Duodenal mucosa (tissue), 2 donors: Measurements from ENCODE around the gene TMEM218.

Source experiments
- H3K27ac ChIP-seq: one replicate; pipeline ENCODE4 v1.7.0; 2013; ENCODE audit warnings: low read depth, low read length
- H3K27me3 ChIP-seq, 2 donors: one replicate each; pipeline ENCODE4 v1.7.0; 2013; ENCODE audit warnings: low read length in 2 of 2, control low read depth in 1 of 2; ENCODE audit not compliant: insufficient read depth in 2 of 2, control insufficient read depth in 1 of 2
- H3K36me3 ChIP-seq, 2 donors: one replicate each; pipeline ENCODE4 v1.7.0; 2013; ENCODE audit warnings: low read length in 2 of 2, control low read depth in 1 of 2; ENCODE audit not compliant: insufficient read depth in 2 of 2, control insufficient read depth in 1 of 2
- H3K4me1 ChIP-seq, 2 donors: one replicate each; pipeline ENCODE4 v1.7.0; 2013; ENCODE audit warnings: low read length in 2 of 2, control low read depth in 1 of 2; ENCODE audit not compliant: insufficient read depth in 2 of 2, control insufficient read depth in 1 of 2
- H3K4me3 ChIP-seq, 2 donors: one replicate each; pipeline ENCODE4 v1.7.0; 2013; ENCODE audit warnings: low read length in 2 of 2, low read depth in 1 of 2
- H3K9ac ChIP-seq, 2 donors: one replicate each; pipeline ENCODE4 v1.7.0; 2013; ENCODE audit warnings: low read length in 2 of 2, low read depth in 1 of 2
- H3K9me3 ChIP-seq, 2 donors: one replicate each; pipeline ENCODE4 v1.7.0; 2013; ENCODE audit warnings: low read length in 2 of 2, control low read depth in 1 of 2; ENCODE audit not compliant: control insufficient read depth in 1 of 2

TMEM218 gene

DNA sequence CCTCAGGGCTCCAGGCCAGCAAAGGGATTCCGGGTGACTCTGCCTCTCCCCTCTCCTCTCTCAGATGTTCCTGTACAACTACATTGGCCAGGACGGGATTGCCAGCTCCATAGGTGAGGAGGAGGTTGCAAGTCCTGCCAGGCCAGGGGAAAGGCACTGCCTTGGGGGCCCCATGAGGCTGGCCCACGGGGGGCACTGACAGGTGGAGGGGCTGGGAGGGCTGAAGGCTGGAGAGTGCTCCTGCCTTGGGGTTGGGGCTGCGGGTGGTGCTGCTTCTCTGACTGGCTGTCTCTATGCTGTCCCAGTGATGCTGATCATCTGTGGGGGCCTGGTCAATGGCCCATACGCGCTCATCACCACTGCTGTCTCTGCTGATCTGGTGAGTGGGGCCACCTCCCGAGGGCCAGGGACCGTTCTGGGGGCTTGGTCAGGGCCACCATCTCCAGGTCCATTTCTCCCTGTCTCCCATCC, 26.6 kb downstream of the TMEM218 start:
- H3K4me3 ChIP-seq, result no peak overlapping the region
- no peak overlapping the region for H3K9ac ChIP-seq
- H3K36me3 ChIP-seq, result peaks cover 0 to 8% of the 10 kb centered on the region in 2 donors
- no peak overlapping the region for H3K27ac ChIP-seq
- H3K27me3 ChIP-seq, result no peaks in the 10 kb centered on the region
- no peaks in the 10 kb centered on the region for H3K9me3 ChIP-seq
- H3K4me1 ChIP-seq, result no peaks in the 10 kb centered on the region

DNA sequence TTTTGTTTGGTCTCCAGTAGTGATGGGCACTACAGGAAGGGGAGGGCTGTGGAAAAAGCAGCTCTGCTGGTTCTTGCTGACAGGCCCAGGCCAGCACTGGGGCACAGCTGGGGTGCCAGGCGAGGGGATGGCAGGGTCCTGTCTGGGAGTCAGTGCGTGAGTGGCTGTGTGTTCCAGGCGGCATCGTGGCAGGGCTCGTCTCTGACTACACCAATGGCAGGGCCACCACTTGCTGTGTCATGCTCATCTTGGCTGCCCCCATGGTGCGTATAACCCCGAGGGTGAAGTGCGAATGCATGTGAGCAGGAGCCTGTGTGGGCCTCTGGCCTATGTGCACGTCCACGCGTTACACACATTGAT, 27.4 kb downstream of the TMEM218 start:
- no peaks in the 10 kb centered on the region for H3K9me3 ChIP-seq
- no peak overlapping the region for H3K4me3 ChIP-seq
- H3K27me3 ChIP-seq, result no peaks in the 10 kb centered on the region

DNA sequence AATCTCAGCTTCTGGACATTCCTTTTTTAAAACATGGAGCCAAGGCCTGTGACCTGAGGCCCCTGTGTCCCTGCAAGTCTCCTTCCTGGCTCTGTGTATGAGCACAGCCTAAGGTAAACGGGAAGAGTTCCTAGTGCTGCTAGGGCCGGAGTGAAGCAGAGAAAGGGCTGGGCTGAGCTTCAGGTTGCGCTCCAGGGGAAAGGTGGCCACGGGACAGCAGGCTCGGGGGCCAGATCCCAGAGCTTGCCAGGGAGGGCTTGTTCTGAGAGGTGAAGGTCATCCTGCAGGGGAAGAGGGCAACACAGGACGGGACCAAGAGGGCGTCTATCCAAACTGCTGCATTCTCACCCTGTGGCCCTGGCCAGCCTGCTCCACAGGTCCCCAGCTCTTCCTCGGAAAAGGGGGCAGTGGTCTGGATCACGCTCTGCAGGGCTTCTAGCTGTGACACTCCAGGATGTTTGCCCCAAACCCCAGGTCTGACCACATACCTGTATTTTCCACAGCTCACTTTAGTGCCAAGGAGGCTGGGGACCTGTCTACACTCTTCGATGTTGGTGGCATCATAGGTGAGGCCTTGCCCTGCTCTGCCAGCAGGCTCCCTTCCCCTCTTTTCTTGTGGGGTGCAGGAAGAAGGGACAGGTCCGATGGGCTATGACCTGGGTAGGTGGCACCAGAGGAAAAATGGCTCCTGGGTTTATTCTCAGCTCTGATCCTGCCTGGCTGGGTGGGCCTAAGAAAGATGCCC, 27.9 kb downstream of the TMEM218 start:
- Histone ChIP-seq H3K4me3 (no peak overlapping the region), H3K4me1 (no peaks in the 10 kb centered on the region), H3K9me3 (no peaks in the 10 kb centered on the region), H3K27ac (no peak overlapping the region), H3K27me3 (no peaks in the 10 kb centered on the region), H3K9ac (no peak overlapping the region), H3K36me3 (peaks cover 0 to 8% of the 10 kb centered on the region in 2 donors)

More for the DNA sequence above, 27.4 kb downstream of the TMEM218 start:
- no peaks in the 10 kb centered on the region for H3K4me1 ChIP-seq
- no peak overlapping the region for H3K9ac ChIP-seq
- H3K27ac ChIP-seq, result no peak overlapping the region
- H3K36me3 ChIP-seq, result peaks cover 0 to 8% of the 10 kb centered on the region in 2 donors

DNA sequence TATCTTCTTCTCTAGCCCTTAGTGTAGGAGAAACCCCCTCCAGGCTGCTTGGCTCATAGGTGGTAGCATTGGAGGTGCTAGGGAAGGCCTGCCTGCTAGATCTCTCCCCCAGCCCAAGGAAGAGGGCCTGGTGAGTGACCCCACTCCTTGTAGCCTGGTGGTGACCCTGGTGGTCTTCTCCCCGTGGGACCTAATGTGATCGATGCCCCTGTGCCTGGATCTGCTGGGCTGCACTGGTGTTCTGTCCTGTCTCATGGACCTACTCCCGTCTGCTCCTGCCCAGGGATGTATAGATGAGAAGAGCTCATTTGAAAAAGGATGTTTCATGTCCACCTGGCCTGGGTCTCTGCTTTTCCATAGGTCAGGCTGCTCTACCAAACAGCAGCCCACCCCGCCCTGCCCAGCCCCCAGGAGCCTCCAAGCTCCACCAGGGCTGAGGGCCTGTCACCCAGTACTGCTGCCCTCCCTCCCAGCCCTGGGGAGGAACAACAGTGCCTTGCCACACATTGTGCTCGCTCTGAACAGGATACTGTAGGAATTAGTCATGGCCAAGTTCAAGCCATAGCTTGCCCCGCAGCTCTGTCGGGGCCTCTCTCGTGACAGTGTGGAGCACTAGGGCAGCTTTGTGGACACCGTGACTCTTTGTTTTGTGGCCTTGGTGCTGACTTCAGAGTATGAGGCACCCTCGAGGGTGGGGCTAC, 28.7 kb downstream of the TMEM218 start:
- Histone ChIP-seq H3K9me3 (no peaks in the 10 kb centered on the region), H3K4me3 (no peak overlapping the region), H3K4me1 (no peaks in the 10 kb centered on the region), H3K27me3 (no peaks in the 10 kb centered on the region), H3K36me3 (peaks cover 0 to 8% of the 10 kb centered on the region in 2 donors), H3K9ac (no peak overlapping the region), H3K27ac (no peak overlapping the region)

DNA sequence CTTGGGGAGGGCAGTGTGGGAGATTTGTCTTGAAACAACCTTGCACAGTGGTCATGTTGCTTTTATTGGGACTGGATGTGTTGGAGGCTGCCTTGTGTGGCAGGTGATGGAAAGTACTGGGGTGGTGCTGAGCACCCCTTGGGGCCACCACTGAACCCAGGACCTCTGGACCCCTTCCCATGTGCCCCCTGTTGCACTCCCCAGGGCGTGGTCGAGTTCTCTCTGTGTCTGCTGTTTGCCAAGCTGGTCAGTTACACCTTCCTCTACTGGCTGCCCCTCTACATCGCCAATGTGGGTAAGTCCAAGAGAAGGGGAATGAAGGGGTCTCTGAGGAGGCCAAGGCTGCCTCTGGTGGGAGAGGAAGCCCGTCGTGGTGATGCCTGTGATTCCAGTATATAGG, 29.4 kb downstream of the TMEM218 start:
- no peak overlapping the region for H3K4me3 ChIP-seq
- no peak overlapping the region for H3K27ac ChIP-seq

DNA sequence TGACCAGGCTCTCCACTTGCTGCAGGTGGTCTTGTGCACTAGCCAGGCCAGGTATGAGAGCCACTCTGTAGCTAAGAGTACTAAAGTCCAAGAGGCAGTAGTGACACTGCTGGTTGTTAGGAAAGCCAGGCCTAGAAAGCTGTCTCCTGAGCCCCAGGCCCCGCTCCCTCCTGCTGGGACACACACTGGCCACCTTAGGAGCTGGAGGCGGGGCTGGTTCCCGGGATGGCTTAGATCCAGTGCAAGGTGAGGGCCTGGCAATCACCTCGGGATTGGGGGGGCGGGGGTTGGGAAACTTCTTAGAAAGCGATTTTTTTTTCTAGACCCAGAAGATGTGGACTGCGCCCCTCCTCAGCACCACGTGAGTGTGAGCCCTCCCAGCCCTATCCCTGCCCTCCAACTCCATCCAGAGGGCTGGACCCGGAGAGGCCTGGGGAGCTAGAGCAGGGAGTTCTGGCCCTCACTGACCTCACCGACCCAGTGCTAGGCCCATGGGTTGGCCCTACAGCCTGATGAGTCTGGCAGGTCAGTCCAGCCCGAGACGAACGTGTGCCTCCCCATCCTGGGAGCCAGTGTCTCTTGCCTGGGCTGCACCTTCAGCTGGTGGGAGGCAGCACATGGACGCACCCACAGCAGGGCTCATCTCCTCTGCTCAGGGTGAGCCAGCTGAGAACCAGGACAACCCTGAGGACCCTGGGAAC, 30.2 kb downstream of the TMEM218 start:
- H3K4me3 ChIP-seq, result no peak overlapping the region
- peaks cover 0 to 8% of the 10 kb centered on the region in 2 donors for H3K36me3 ChIP-seq
- no peaks in the 10 kb centered on the region for H3K27me3 ChIP-seq
- no peaks in the 10 kb centered on the region for H3K4me1 ChIP-seq
- H3K27ac ChIP-seq, result no peak overlapping the region
- H3K9me3 ChIP-seq, result no peaks in the 10 kb centered on the region
- H3K9ac ChIP-seq, result no peak overlapping the region

More for the DNA sequence above, 29.4 kb downstream of the TMEM218 start:
- H3K9me3 ChIP-seq, result no peaks in the 10 kb centered on the region
- H3K9ac ChIP-seq, result no peak overlapping the region
- no peaks in the 10 kb centered on the region for H3K27me3 ChIP-seq
- no peaks in the 10 kb centered on the region for H3K4me1 ChIP-seq
- peaks cover 0 to 8% of the 10 kb centered on the region in 2 donors for H3K36me3 ChIP-seq

DNA sequence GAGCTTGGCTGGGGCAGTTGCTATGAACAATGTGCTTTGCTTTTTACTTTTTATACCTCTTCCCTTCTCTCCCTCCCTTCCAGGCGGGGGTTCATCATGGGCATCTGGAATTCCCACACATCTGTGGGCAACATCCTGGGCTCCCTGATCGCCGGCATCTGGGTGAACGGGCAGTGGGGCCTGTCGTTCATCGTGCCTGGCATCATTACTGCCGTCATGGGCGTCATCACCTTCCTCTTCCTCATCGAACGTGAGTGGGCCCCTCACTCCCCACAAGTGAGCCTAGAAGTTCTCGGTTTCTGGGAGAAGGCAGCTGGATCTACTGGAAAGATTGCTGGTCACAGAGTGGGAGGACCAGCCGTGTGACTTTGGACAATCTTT, 30.9 kb downstream of the TMEM218 start:
- no peak overlapping the region for H3K27ac ChIP-seq
- H3K27me3 ChIP-seq, result no peaks in the 10 kb centered on the region
- peaks cover 0 to 6% of the 10 kb centered on the region in 2 donors for H3K36me3 ChIP-seq
- H3K9me3 ChIP-seq, result no peaks in the 10 kb centered on the region
- no peak overlapping the region for H3K4me3 ChIP-seq
- peaks cover 0 to under 1% of the 10 kb centered on the region in 2 donors for H3K4me1 ChIP-seq
- H3K9ac ChIP-seq, result no peak overlapping the region

DNA sequence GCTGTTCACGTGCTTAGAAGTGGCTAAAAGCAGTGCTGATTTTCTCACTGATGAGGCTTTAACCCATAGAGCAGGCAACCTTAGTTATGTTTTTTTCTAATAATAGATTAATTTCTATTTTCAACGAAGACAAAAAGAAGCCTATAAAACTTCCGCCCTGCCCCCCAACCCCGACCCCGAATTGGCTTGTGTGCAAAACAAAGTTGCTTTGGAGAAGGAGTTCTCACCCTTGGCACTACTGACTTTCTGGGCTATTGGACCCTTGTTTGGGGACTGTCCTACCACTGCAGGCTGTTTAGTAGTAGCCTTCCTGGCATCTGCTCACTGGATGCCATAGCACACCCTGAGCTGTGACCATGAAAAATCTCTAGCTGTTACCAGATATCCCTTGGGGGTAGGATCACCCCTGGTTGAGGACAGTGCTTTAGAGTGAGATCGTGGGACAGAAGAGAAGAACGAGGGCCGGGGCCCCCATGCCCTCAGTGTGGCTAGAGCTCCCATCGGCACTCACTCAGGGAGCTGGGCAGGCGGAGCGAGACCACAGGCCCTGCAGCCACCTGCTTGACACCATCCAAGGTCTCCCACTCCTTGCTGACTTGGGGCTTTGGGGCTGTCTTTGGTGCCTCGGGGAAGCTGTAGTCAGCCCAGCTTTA, 31.4 kb downstream of the TMEM218 start:
- Histone ChIP-seq H3K9me3 (no peaks in the 10 kb centered on the region), H3K36me3 (peaks cover 0 to 1% of the 10 kb centered on the region in 2 donors), H3K9ac (no peak overlapping the region), H3K27ac (no peak overlapping the region), H3K4me3 (no peak overlapping the region), H3K4me1 (peaks cover 4 to 6% of the 10 kb centered on the region in 2 donors), H3K27me3 (no peaks in the 10 kb centered on the region)

DNA sequence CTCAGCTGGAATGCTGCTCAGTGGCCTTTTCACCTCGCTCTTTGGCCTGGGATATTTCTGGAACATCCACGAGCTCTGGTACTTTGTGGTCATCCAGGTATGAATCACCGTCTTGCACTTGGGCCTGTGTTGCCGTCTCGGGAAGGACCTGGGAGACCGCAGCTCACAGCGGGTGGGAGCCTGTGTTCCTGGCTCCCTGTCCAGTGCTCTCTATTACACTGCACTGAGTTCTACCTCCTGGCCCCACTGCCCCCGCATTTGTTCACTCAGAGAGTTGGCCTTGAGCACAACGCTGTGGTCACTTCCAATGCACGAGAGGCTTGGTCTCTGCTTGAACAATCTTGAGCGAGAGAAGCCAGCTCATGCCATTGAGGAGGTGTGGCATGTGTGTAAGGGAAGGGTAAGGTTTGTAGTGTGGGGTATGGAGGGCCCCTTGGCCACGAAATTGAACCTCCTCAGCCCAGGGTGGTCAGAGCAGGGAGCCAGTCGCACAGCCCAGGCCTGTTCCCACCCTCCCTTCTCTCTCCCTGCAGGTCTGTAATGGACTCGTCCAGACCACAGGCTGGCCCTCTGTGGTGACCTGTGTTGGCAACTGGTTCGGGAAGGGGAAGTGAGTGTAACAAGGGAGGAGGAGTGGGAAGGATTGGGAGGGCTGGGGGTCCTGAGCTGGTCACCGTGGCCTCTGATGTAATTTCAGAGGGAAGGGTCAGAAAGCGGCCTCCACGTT, 32.1 kb downstream of the TMEM218 start:
- Histone ChIP-seq H3K9me3 (no peaks in the 10 kb centered on the region), H3K27me3 (no peaks in the 10 kb centered on the region), H3K4me1 (peaks cover 6 to 11% of the 10 kb centered on the region in 2 donors), H3K27ac (no peak overlapping the region), H3K9ac (no peak overlapping the region), H3K36me3 (no peaks in the 10 kb centered on the region), H3K4me3 (no peak overlapping the region)
